HG03342 (cell line): ENCODE measurements around the gene RASSF3.

ENCODE experiments used
- ATAC-seq: cut with Tn5 transposase; IDR thresholded peaks from one replicate; pipeline ENCODE4 v1.9.1; 2021; ENCODE audit warnings: mild to moderate bottlenecking, moderate library complexity; ENCODE audit not compliant: unreplicated experiment

The RASSF3 gene

GRCh38 chr12:64718649-64719048 is 108.4 kb downstream of the RASSF3 start:
- ATAC-seq = no peak

- no peak for ATAC-seq
These were observed 110.6 kb downstream of the RASSF3 start for GRCh38 chr12:64720884-64721283.

GRCh38 chr12:64722835-64723234 is 112.5 kb downstream of the RASSF3 start:
- no peak for ATAC-seq

GRCh38 chr12:64723630-64724029 is 113.3 kb downstream of the RASSF3 start:
- ATAC-seq = no peak

GRCh38 chr12:64724201-64724745 is 114.0 kb downstream of the RASSF3 start:
- no peak for ATAC-seq

- peak; percentile 70 for ATAC-seq
These were observed 119.8 kb downstream of the RASSF3 start for GRCh38 chr12:64729909-64730587.

- ATAC-seq = peak; percentile 13
These were observed 120.3 kb downstream of the RASSF3 start for GRCh38 chr12:64730588-64730969.

- no peak for ATAC-seq
These were observed 121.4 kb downstream of the RASSF3 start for GRCh38 chr12:64731683-64732082.

GRCh38 chr12:64733857-64734256 is 123.6 kb downstream of the RASSF3 start:
- no peak for ATAC-seq

- ATAC-seq = no peak
These were observed 125.1 kb downstream of the RASSF3 start for GRCh38 chr12:64735442-64735841.

- no peak for ATAC-seq
These were observed 126.5 kb downstream of the RASSF3 start for GRCh38 chr12:64736771-64737170.

- ATAC-seq = no peak
These were observed 127.2 kb downstream of the RASSF3 start for GRCh38 chr12:64737539-64737938.

- ATAC-seq = no peak
These were observed 129.5 kb downstream of the RASSF3 start for GRCh38 chr12:64739778-64740177.

- ATAC-seq = no peak
These were observed 130.4 kb downstream of the RASSF3 start for GRCh38 chr12:64740646-64741045.

GRCh38 chr12:64742416-64742815 is 132.1 kb downstream of the RASSF3 start:
- no peak for ATAC-seq

GRCh38 chr12:64743206-64743605 is 132.9 kb downstream of the RASSF3 start:
- ATAC-seq = no peak

- ATAC-seq = no peak
These were observed 134.3 kb downstream of the RASSF3 start for GRCh38 chr12:64744422-64745258.

- no peak for ATAC-seq
These were observed 135.0 kb downstream of the RASSF3 start for GRCh38 chr12:64745259-64745807.

- no peak for ATAC-seq
These were observed 135.7 kb downstream of the RASSF3 start for GRCh38 chr12:64745980-64746379.

GRCh38 chr12:64746663-64747062 is 136.4 kb downstream of the RASSF3 start:
- no peak for ATAC-seq
